SK-N-SH (cell line): ENCODE data around the gene PYGB. TPM values are rescaled to one million over a fixed set of nuclear protein-coding genes. Genes with fewer than 3 reads are reported as not detected.

Experiments
- CTCF ChIA-PET: fragments of 300-600, 350-600 bp; formaldehyde crosslinking; extraction: SDS; loops from one replicate; lab custom pipeline; 2021; lab: Yijun Ruan, JAX
- POLR2A ChIA-PET: fragments of 350-600 bp; sonication (Branson Sonifier 250); formaldehyde crosslinking; extraction: SDS; loops from one replicate; lab custom pipeline; 2020; ENCODE audit warnings: antibody characterized with exemption, inconsistent platforms; lab: Yijun Ruan, JAX
- DNase-seq: peaks from one replicate; pipeline ENCODE4 v3.0.0; 2012
- H2AFZ ChIP-seq: fragments of 200-600 bp; sonication (generic); 2 replicates; pipeline ENCODE4 v1.8.1; 2016; ENCODE audit warnings: antibody characterized with exemption, mild to moderate bottlenecking, low read depth
- H3F3A ChIP-seq: fragments of 200-600 bp; sonication (generic); replicated peaks from 2 replicates; pipeline ENCODE3; 2016; ENCODE audit warnings: antibody characterized with exemption, mild to moderate bottlenecking; ENCODE audit not compliant: insufficient read depth
- H3K27ac ChIP-seq, 2 experiments: fragments of 200-500 bp in 1 of 2; fragments of 200-600 bp in 1 of 2; sonication (Bioruptor generic) in 1 of 2; sonication (generic), shearing (Covaris generic) in 1 of 2; 2 replicates each; pipeline versions ENCODE4 v1.5.1 to v1.6.1; 2014 to 2016; ENCODE audit warnings: low read depth in 2 of 2, inconsistent platforms in 1 of 2, low read length in 1 of 2, mild to moderate bottlenecking in 1 of 2, mixed read lengths in 1 of 2
- H3K27me3 ChIP-seq: fragments of 200-600 bp; sonication (generic), shearing (Covaris generic); 2 replicates; pipeline ENCODE4 v1.6.1; 2016; ENCODE audit warnings: mixed run types; ENCODE audit not compliant: insufficient read depth
- H3K36me3 ChIP-seq, 2 experiments: fragments of 200-500 bp in 1 of 2; fragments of 200-600 bp in 1 of 2; sonication (Bioruptor generic) in 1 of 2; sonication (generic) in 1 of 2; replicated peaks in 1 of 2; 2 replicates each; pipeline versions ENCODE3 to v1.5.1; 2014 to 2016; ENCODE audit warnings: low read length in 1 of 2, mild to moderate bottlenecking in 1 of 2; ENCODE audit not compliant: insufficient read depth in 2 of 2, control insufficient read depth in 1 of 2
- H3K4me1 ChIP-seq, 2 experiments: fragments of 200-500 bp in 1 of 2; fragments of 200-600 bp in 1 of 2; sonication (Bioruptor generic) in 1 of 2; sonication (generic), shearing (Covaris generic) in 1 of 2; 2 replicates each; pipeline versions ENCODE4 v1.5.1 to v1.6.1; 2014 to 2016; ENCODE audit warnings: low read depth in 1 of 2, low read length in 1 of 2, mixed run types in 1 of 2; ENCODE audit not compliant: insufficient read depth in 2 of 2, control insufficient read depth in 1 of 2
- H3K4me2 ChIP-seq: fragments of 200-600 bp; sonication (generic), shearing (Covaris generic); 2 replicates; pipeline ENCODE4 v1.6.1; 2017; ENCODE audit warnings: mixed run types
- H3K4me3 ChIP-seq, 2 experiments: fragments of 200-500 bp in 1 of 2; fragments of 200-600 bp in 1 of 2; sonication (Bioruptor generic) in 1 of 2; sonication (generic), shearing (Covaris generic) in 1 of 2; 2 replicates each; pipeline versions ENCODE4 v1.5.1 to v1.8.1; 2014 to 2016; ENCODE audit warnings: low read depth in 2 of 2, inconsistent platforms in 1 of 2, low read length in 1 of 2, mild to moderate bottlenecking in 1 of 2, mixed read lengths in 1 of 2, moderate library complexity in 1 of 2
- H3K79me2 ChIP-seq: fragments of 200-600 bp; sonication (generic); 2 replicates; pipeline ENCODE4 v1.8.1; 2017; ENCODE audit warnings: mild to moderate bottlenecking; ENCODE audit not compliant: insufficient read depth
- H3K9ac ChIP-seq: fragments of 200-600 bp; sonication (generic); 2 replicates; pipeline ENCODE4 v1.6.1; 2017; ENCODE audit warnings: mixed run types
- H3K9me2 ChIP-seq: fragments of 200-600 bp; sonication (generic); 2 replicates; pipeline ENCODE4 v1.6.1; 2017; ENCODE audit warnings: mixed run types
- H3K9me3 ChIP-seq: fragments of 200-600 bp; sonication (generic); 2 replicates; pipeline ENCODE4 v1.6.1; 2017; ENCODE audit warnings: mixed run types, mild to moderate bottlenecking, moderate library complexity
- H4K20me1 ChIP-seq: fragments of 200-600 bp; sonication (generic); 2 replicates; pipeline ENCODE4 v1.6.1; 2017; ENCODE audit warnings: mild to moderate bottlenecking, mixed run types; ENCODE audit not compliant: insufficient read depth
- CHD2 ChIP-seq: fragments of 150-350 bp; IDR thresholded peaks from 2 replicates; pipeline ENCODE4 v1.6.1; 2018; ENCODE audit warnings: low read length; ENCODE audit not compliant: partially characterized antibody
- CTCF ChIP-seq: fragments of 200-600 bp; sonication (generic); IDR thresholded peaks from 2 replicates; pipeline ENCODE4 v1.6.1; 2017; ENCODE audit warnings: antibody characterized with exemption, mild to moderate bottlenecking, moderate library complexity
- ELF1 ChIP-seq: IDR thresholded peaks from 2 replicates; pipeline ENCODE4 v1.4.0; 2012
- EP300 ChIP-seq, 2 experiments: IDR thresholded peaks; 2 replicates each; pipeline versions ENCODE4 v1.4.0 to v1.6.1; 2012; ENCODE audit warnings: borderline replicate concordance in 1 of 2, low read depth in 1 of 2, low read length in 1 of 2
- EZH2phosphoT487 ChIP-seq: fragments of 200-600 bp; sonication (generic); IDR thresholded peaks from 2 replicates; pipeline ENCODE4 v1.6.1; 2017; ENCODE audit warnings: low read depth, mixed run types, mild to moderate bottlenecking, antibody characterized with exemption, moderate library complexity, borderline replicate concordance
- FOSL2 ChIP-seq: IDR thresholded peaks from 2 replicates; pipeline ENCODE4 v1.4.0; 2012; ENCODE audit warnings: low read depth, mild to moderate bottlenecking, moderate library complexity, borderline replicate concordance
- MAX ChIP-seq: IDR thresholded peaks from 2 replicates; pipeline ENCODE4 v1.4.0; 2012; ENCODE audit warnings: low read depth
- MEF2A ChIP-seq: IDR thresholded peaks from 2 replicates; pipeline ENCODE4 v1.4.0; 2012; ENCODE audit warnings: low read depth, borderline replicate concordance
- MXI1 ChIP-seq: IDR thresholded peaks from 2 replicates; pipeline ENCODE4 v1.6.1; 2012; ENCODE audit warnings: mild to moderate bottlenecking, low read depth, low read length, improper control_type of control experiment
- NFIC ChIP-seq: IDR thresholded peaks from 2 replicates; pipeline ENCODE4 v1.4.0; 2012; ENCODE audit warnings: borderline replicate concordance
- POLR2AphosphoS5 ChIP-seq: IDR thresholded peaks from 2 replicates; pipeline ENCODE4 v1.6.1; 2012; ENCODE audit warnings: low read depth, low read length
- RAD21 ChIP-seq: IDR thresholded peaks from 2 replicates; pipeline ENCODE4 v1.6.1; 2012; ENCODE audit warnings: mild to moderate bottlenecking, low read length
- RCOR1 ChIP-seq: fragments of 150-350 bp; IDR thresholded peaks from 2 replicates; pipeline ENCODE4 v1.6.1; 2017; ENCODE audit warnings: antibody characterized with exemption, low read length
- RXRA ChIP-seq: IDR thresholded peaks from 2 replicates; pipeline ENCODE4 v1.4.0; 2012; ENCODE audit warnings: low read depth, mild to moderate bottlenecking, borderline replicate concordance
- SIN3A ChIP-seq: IDR thresholded peaks from 2 replicates; pipeline ENCODE4 v1.6.1; 2012; ENCODE audit warnings: low read depth, mild to moderate bottlenecking, low read length, moderate library complexity, borderline replicate concordance
- TCF12 ChIP-seq: IDR thresholded peaks from 2 replicates; pipeline ENCODE4 v1.4.0; 2012
- TEAD4 ChIP-seq: IDR thresholded peaks from 2 replicates; pipeline ENCODE4 v1.4.0; 2012; ENCODE audit warnings: mild to moderate bottlenecking, borderline replicate concordance; ENCODE audit not compliant: insufficient read depth
- YY1 ChIP-seq: IDR thresholded peaks from 2 replicates; pipeline ENCODE4 v1.4.0; 2012; ENCODE audit warnings: low read depth, mild to moderate bottlenecking
- ZBTB33 ChIP-seq: IDR thresholded peaks from 2 replicates; pipeline ENCODE4 v1.4.0; 2012; ENCODE audit warnings: low read depth, borderline replicate concordance
- WGBS: methylation state at CpG from one replicate; pipeline ENCODE4 v1.1.6; 2017; ENCODE audit warnings: low lambda C conversion rate; 5-methylcytosine and 5-hydroxymethylcytosine counted together
- polyA plus RNA-seq, 3 experiments: library from polyadenylated mRNA; depleted of rRNA; stranded (reverse); fragments of >200 nt; gene quantifications; 2 replicates each; pipeline ENCODE4 v1.2.3, GENCODE V29; 2012

PYGB gene
- polyA plus RNA-seq, 1 of the 3 experiments (the other 2 are of a cell fraction): 35.8 TPM

GRCh38 chr20:25341716-25342680, 94.1 kb downstream of the PYGB start:
- Histone ChIP-seq H3K9me3 (no peaks in the 10 kb centered on the region), H3K79me2 (peaks cover 42% of the 10 kb centered on the region), H3K27me3 (no peaks in the 10 kb centered on the region), H3K9ac (no peak overlapping the region), H4K20me1 (peaks cover 7% of the 10 kb centered on the region; the same call in 1 of the 2 replicates), H2AFZ (no peak overlapping the region)
- POLR2A ChIA-PET: no interaction called here
- no peak for DNase-seq
- TF ChIP-seq TEAD4: no peak
- TF ChIP-seq EP300 (IDR thresholded peaks at IDR 0.05; ENCODE audit: borderline replicate concordance in 1 of 2, low read depth in 1 of 2, low read length in 1 of 2): no peak
- no peak for TF ChIP-seq ELF1
- no peak for TF ChIP-seq RXRA
- no peak for TF ChIP-seq NFIC
- TF ChIP-seq EZH2phosphoT487: no peak
- TF ChIP-seq TCF12: no peak
- no peak for TF ChIP-seq CHD2
- no peak for TF ChIP-seq RCOR1
- no peak for TF ChIP-seq MAX
- TF ChIP-seq CTCF: no peak
- TF ChIP-seq MXI1: no peak
- TF ChIP-seq POLR2AphosphoS5: no peak
- TF ChIP-seq FOSL2: no peak
- TF ChIP-seq YY1: no peak
- TF ChIP-seq ZBTB33: no peak
- no peak for TF ChIP-seq SIN3A
- no peak for TF ChIP-seq RAD21
- TF ChIP-seq MEF2A: no peak
- TF ChIP-seq, all 33 proteins: peak for 0
- no peaks in the 10 kb centered on the region for H3K9me2 ChIP-seq
- 95% methylated on average over 9 of the region's 9 CpGs for WGBS
- no peak overlapping the region for H3K4me3 ChIP-seq
- H3K36me3 ChIP-seq: peaks cover 0 to 3% of the 10 kb centered on the region in 2 experiments
- H3K4me2 ChIP-seq: no peak overlapping the region
- H3K27ac ChIP-seq: no peak overlapping the region
- H3K4me1 ChIP-seq: peaks cover 0 to 5% of the 10 kb centered on the region in 2 experiments; a peak in 1 of 4 replicates
- CTCF ChIA-PET: no interaction called here
- no peaks in the 10 kb centered on the region for H3F3A ChIP-seq
